T-helper 17 cell (primary cell): Measurements from ENCODE around the gene TAF11. TPM values are rescaled to one million over a fixed set of nuclear protein-coding genes. Genes with fewer than 3 reads are reported as not detected.
"Not testable (repeated sequence)": the region's sequence is repeated elsewhere in the genome, so short reads cannot be mapped to it uniquely, and the experiment has no call there.

Source experiments
- ATAC-seq: fragments of 150-1000 bp; cut with Tn5 transposase; 2 replicates; pipeline ENCODE4 v1.10.0; 2021; ENCODE audit warnings: mild to moderate bottlenecking, moderate library complexity
- DNase-seq, 3 donors: peaks; one replicate each; pipeline versions ENCODE4 v3.0.0 to v3.0.0-alpha.2; 2020 to 2021
- H3K9me3 ChIP-seq: one replicate; pipeline ENCODE4 v1.7.0; 2013; ENCODE audit warnings: low read length, mild to moderate bottlenecking; ENCODE audit not compliant: control insufficient read depth, poor library complexity, severe bottlenecking
- H3K27ac Mint-ChIP-seq: one replicate; pipeline ENCODE4 v1.8.0; 2022; ENCODE audit warnings: mild to moderate bottlenecking, moderate library complexity, mixed read lengths
- H3K27me3 Mint-ChIP-seq: one replicate; pipeline ENCODE4 v1.8.0; 2022; ENCODE audit warnings: mixed read lengths
- H3K36me3 Mint-ChIP-seq: one replicate; pipeline ENCODE4 v1.8.0; 2022; ENCODE audit warnings: low read depth, mixed read lengths
- H3K4me1 Mint-ChIP-seq: one replicate; pipeline ENCODE4 v1.8.0; 2022; ENCODE audit warnings: mild to moderate bottlenecking, mixed read lengths
- H3K4me3 Mint-ChIP-seq: one replicate; pipeline ENCODE4 v1.8.0; 2022; ENCODE audit warnings: mild to moderate bottlenecking, moderate library complexity, mixed read lengths
- total RNA-seq, 4 donors: library from RNA in 2 of 4; stranded (reverse) in 2 of 4; gene quantifications; one replicate each; pipeline ENCODE4 v1.2.3 and lab custom pipeline; 2022 to 2026

The TAF11 gene
- total RNA-seq, 2 donors from 2014 or later = 30.1 to 36.3 TPM

- no peak overlapping the region for H3K4me3 Mint-ChIP-seq
- ATAC-seq (no peak), DNase-seq (no peak)
- no peaks in the 10 kb centered on the region for H3K27me3 Mint-ChIP-seq
- no peak overlapping the region for H3K27ac Mint-ChIP-seq
- H3K4me1 Mint-ChIP-seq = no peaks in the 10 kb centered on the region
- peaks cover 2% of the 10 kb centered on the region for H3K36me3 Mint-ChIP-seq
- no peaks in the 10 kb centered on the region for H3K9me3 ChIP-seq
Observed at GRCh38 chr6:34872332-34872731, 15.5 kb downstream of the TAF11 start.

- Mint-ChIP-seq H3K27me3 (no peaks in the 10 kb centered on the region), H3K4me3 (no peak overlapping the region), H3K27ac (no peak overlapping the region), H3K4me1 (no peaks in the 10 kb centered on the region), H3K36me3 (peaks cover 2% of the 10 kb centered on the region)
- no peaks in the 10 kb centered on the region for H3K9me3 ChIP-seq
- DNase-seq (no peak), ATAC-seq (no peak)
Observed at GRCh38 chr6:34871853-34872252, 16.0 kb downstream of the TAF11 start.

GRCh38 chr6:34867484-34867883 is 20.4 kb downstream of the TAF11 start:
- no peak overlapping the region for H3K4me3 Mint-ChIP-seq
- H3K9me3 ChIP-seq = no peaks in the 10 kb centered on the region
- peaks cover 6% of the 10 kb centered on the region for H3K4me1 Mint-ChIP-seq
- ATAC-seq = no peak
- no peak overlapping the region for H3K27ac Mint-ChIP-seq
- H3K36me3 Mint-ChIP-seq = peaks cover 3% of the 10 kb centered on the region
- no peak for DNase-seq
- H3K27me3 Mint-ChIP-seq = no peaks in the 10 kb centered on the region

- ATAC-seq (no peak), DNase-seq (no peak)
- H3K27me3 Mint-ChIP-seq = no peaks in the 10 kb centered on the region
- H3K4me3 Mint-ChIP-seq = no peak overlapping the region
- H3K4me1 Mint-ChIP-seq = peaks cover 6% of the 10 kb centered on the region
- peaks cover 3% of the 10 kb centered on the region for H3K36me3 Mint-ChIP-seq
- H3K9me3 ChIP-seq = no peaks in the 10 kb centered on the region
- peak overlapping the region; percentile 41 for H3K27ac Mint-ChIP-seq
Observed at GRCh38 chr6:34866509-34866908, 21.3 kb downstream of the TAF11 start.

GRCh38 chr6:34865107-34865506 is 22.7 kb downstream of the TAF11 start:
- Mint-ChIP-seq H3K27ac (no peak overlapping the region), H3K27me3 (no peaks in the 10 kb centered on the region), H3K4me1 (peaks cover 6% of the 10 kb centered on the region), H3K36me3 (peaks cover 3% of the 10 kb centered on the region), H3K4me3 (peak overlapping the region; percentile 39)
- ATAC-seq (no peak), DNase-seq (no peak)
- H3K9me3 ChIP-seq = no peaks in the 10 kb centered on the region

- no peak for DNase-seq
- H3K27me3 Mint-ChIP-seq = no peaks in the 10 kb centered on the region
- peaks cover 3% of the 10 kb centered on the region for H3K36me3 Mint-ChIP-seq
- ATAC-seq = no peak
- H3K4me3 Mint-ChIP-seq = no peak overlapping the region
- no peak overlapping the region for H3K27ac Mint-ChIP-seq
- peaks cover 6% of the 10 kb centered on the region for H3K4me1 Mint-ChIP-seq
- no peaks in the 10 kb centered on the region for H3K9me3 ChIP-seq
Observed at GRCh38 chr6:34864007-34864406, 23.8 kb downstream of the TAF11 start.

GRCh38 chr6:34860776-34861175 is 27.1 kb downstream of the TAF11 start:
- H3K9me3 ChIP-seq = no peaks in the 10 kb centered on the region
- Mint-ChIP-seq H3K27me3 (no peaks in the 10 kb centered on the region), H3K27ac (no peak overlapping the region), H3K36me3 (peaks cover 8% of the 10 kb centered on the region), H3K4me3 (no peak overlapping the region), H3K4me1 (peaks cover 6% of the 10 kb centered on the region)
- ATAC-seq (no peak), DNase-seq (no peak)

- H3K36me3 Mint-ChIP-seq = peaks cover 8% of the 10 kb centered on the region
Observed at GRCh38 chr6:34859951-34860350, 27.9 kb downstream of the TAF11 start.

GRCh38 chr6:34858681-34859080 is 29.2 kb downstream of the TAF11 start:
- Mint-ChIP-seq H3K36me3 (peaks cover 8% of the 10 kb centered on the region), H3K27me3 (no peaks in the 10 kb centered on the region), H3K27ac (no peak overlapping the region), H3K4me1 (peaks cover 4% of the 10 kb centered on the region), H3K4me3 (no peak overlapping the region)
- ATAC-seq = no peak
- no peak for DNase-seq
- H3K9me3 ChIP-seq = no peaks in the 10 kb centered on the region

More at GRCh38 chr6:34859951-34860350, 27.9 kb downstream of the TAF11 start:
- H3K27ac Mint-ChIP-seq = no peak overlapping the region
- no peaks in the 10 kb centered on the region for H3K27me3 Mint-ChIP-seq
- H3K4me3 Mint-ChIP-seq = no peak overlapping the region
- ATAC-seq = no peak
- DNase-seq = no peak
- H3K9me3 ChIP-seq = no peaks in the 10 kb centered on the region
- H3K4me1 Mint-ChIP-seq = peaks cover 4% of the 10 kb centered on the region

GRCh38 chr6:34855463-34855862 is 32.4 kb downstream of the TAF11 start:
- Mint-ChIP-seq H3K27me3 (no peaks in the 10 kb centered on the region), H3K4me1 (no peaks in the 10 kb centered on the region), H3K4me3 (no peak overlapping the region), H3K27ac (no peak overlapping the region), H3K36me3 (peaks cover 4% of the 10 kb centered on the region)
- DNase-seq = no peak
- no peak for ATAC-seq
- no peaks in the 10 kb centered on the region for H3K9me3 ChIP-seq

GRCh38 chr6:34852406-34853085 is 35.3 kb downstream of the TAF11 start:
- Mint-ChIP-seq H3K4me3 (peak overlapping the region; percentile 36), H3K36me3 (peaks cover 7% of the 10 kb centered on the region), H3K27ac (peak overlapping the region; percentile 45), H3K27me3 (no peaks in the 10 kb centered on the region), H3K4me1 (peaks cover 2% of the 10 kb centered on the region)
- DNase-seq (no peak), ATAC-seq (no peak)
- no peaks in the 10 kb centered on the region for H3K9me3 ChIP-seq

GRCh38 chr6:34851361-34851760 is 36.5 kb downstream of the TAF11 start:
- DNase-seq (no peak), ATAC-seq (no peak)
- Mint-ChIP-seq H3K36me3 (peaks cover 5% of the 10 kb centered on the region), H3K27ac (no peak overlapping the region), H3K4me3 (no peak overlapping the region), H3K4me1 (peaks cover 8% of the 10 kb centered on the region), H3K27me3 (no peaks in the 10 kb centered on the region)
- no peaks in the 10 kb centered on the region for H3K9me3 ChIP-seq

GRCh38 chr6:34849066-34849465 is 38.8 kb downstream of the TAF11 start:
- H3K27me3 Mint-ChIP-seq, ATAC-seq, H3K4me3 Mint-ChIP-seq, H3K36me3 Mint-ChIP-seq, DNase-seq, H3K27ac Mint-ChIP-seq, H3K4me1 Mint-ChIP-seq, H3K9me3 ChIP-seq: not testable (repeated sequence)

- no peak overlapping the region for H3K4me3 Mint-ChIP-seq
- no peak overlapping the region for H3K27ac Mint-ChIP-seq
- no peak for DNase-seq
- H3K4me1 Mint-ChIP-seq = peaks cover 13% of the 10 kb centered on the region
- no peaks in the 10 kb centered on the region for H3K27me3 Mint-ChIP-seq
- no peaks in the 10 kb centered on the region for H3K9me3 ChIP-seq
- no peak for ATAC-seq
- no peaks in the 10 kb centered on the region for H3K36me3 Mint-ChIP-seq
Observed at GRCh38 chr6:34839666-34840352, 48.0 kb downstream of the TAF11 start.
